HepG2 (cell line): Measurements from ENCODE around the gene PPM1K. TPM values are rescaled to one million over a fixed set of nuclear protein-coding genes. Genes with fewer than 3 reads are reported as not detected.

Experiments
- ATAC-seq: fragments of 200-7000 bp; cut with Tn5 transposase; 3 replicates; pipeline ENCODE4 v1.9.1; 2020; ENCODE audit warnings: mild to moderate bottlenecking, moderate library complexity
- BruUV-seq: library from RNA; stranded (reverse); fragments of 400-500 nt; replicated peaks from 2 replicates; lab custom pipeline; 2021; lab: Mats Ljungman, UMichigan
- CTCF ChIA-PET: fragments of 300-600 bp; formaldehyde crosslinking; extraction: SDS; loops from one replicate; lab custom pipeline; 2021; ENCODE audit warnings: low total read pairs, inconsistent platforms, low intra/inter-chr PET ratio; lab: Yijun Ruan, JAX
- POLR2A ChIA-PET: fragments of 350-600 bp; sonication (Branson Sonifier 250); formaldehyde crosslinking; loops from one replicate; lab custom pipeline; 2020; ENCODE audit warnings: antibody characterized with exemption, inconsistent platforms; lab: Yijun Ruan, JAX
- DNase-seq: peaks from one replicate; pipeline ENCODE4 v3.0.0-alpha.2; 2015; ENCODE audit warnings: low spot score
- FAIRE-seq: peaks from 3 replicates; lab custom pipeline; 2011; peaks lifted over from hg19 to GRCh38; lab: Jason Lieb, UNC
- H2AFZ ChIP-seq: one replicate; pipeline ENCODE4 v1.6.1; 2011; ENCODE audit warnings: low read length, inconsistent platforms
- H3K27ac ChIP-seq: fragments of 300-600 bp; 3 replicates; pipeline ENCODE4 v1.8.0; 2011; ENCODE audit warnings: mixed run types, mild to moderate bottlenecking, mixed read lengths, low read length, inconsistent platforms; ENCODE audit not compliant: insufficient read depth; ENCODE audit errors: extremely low read length
- H3K27me3 ChIP-seq, 2 experiments: fragments of 200-600 bp in 1 of 2; 2 replicates in 1 of 2; 3 replicates in 1 of 2; pipeline versions ENCODE4 v1.6.0 to v1.8.0; 2011; ENCODE audit warnings: low read length in 2 of 2, mild to moderate bottlenecking in 2 of 2, moderate library complexity in 2 of 2, inconsistent platforms in 1 of 2; ENCODE audit not compliant: insufficient read depth in 2 of 2, control insufficient read depth in 1 of 2
- H3K36me3 ChIP-seq, 2 experiments: fragments of 200-600 bp in 1 of 2; replicated peaks in 1 of 2; 2 replicates in 1 of 2; 3 replicates in 1 of 2; pipeline versions ENCODE4 v1.5.1 to v1.8.0; 2011; ENCODE audit warnings: low read length in 2 of 2, inconsistent platforms in 1 of 2; ENCODE audit not compliant: insufficient read depth in 2 of 2, control insufficient read depth in 1 of 2
- H3K4me1 ChIP-seq: 2 replicates; pipeline ENCODE4 v1.5.1; 2012; ENCODE audit warnings: low read length, inconsistent platforms; ENCODE audit not compliant: insufficient read depth
- H3K4me2 ChIP-seq: 2 replicates; pipeline ENCODE4 v1.6.0; 2011; ENCODE audit warnings: low read depth, low read length, inconsistent platforms
- H3K4me3 ChIP-seq, 3 experiments: fragments of 200-600 bp in 1 of 3; sonication (generic), shearing (Covaris generic) in 1 of 3; replicated peaks in 1 of 3; 2 replicates each; pipeline ENCODE4 v1.5.1; 2011 to 2016; ENCODE audit warnings: low read length in 3 of 3, inconsistent platforms in 2 of 3, low read depth in 2 of 3, mild to moderate bottlenecking in 2 of 3, control low read depth in 1 of 3, mixed read lengths in 1 of 3; ENCODE audit not compliant: insufficient read depth in 1 of 3
- H3K79me2 ChIP-seq: one replicate; pipeline ENCODE4 v1.6.1; 2011; ENCODE audit warnings: low read length, inconsistent platforms; ENCODE audit not compliant: insufficient read depth
- H3K9ac ChIP-seq: 2 replicates; pipeline ENCODE4 v1.6.0; 2011; ENCODE audit warnings: mild to moderate bottlenecking, low read depth, low read length, inconsistent platforms; ENCODE audit not compliant: insufficient read depth
- H3K9me3 ChIP-seq: 2 replicates; pipeline ENCODE4 v1.5.1; 2012; ENCODE audit warnings: mild to moderate bottlenecking, low read length
- H4K20me1 ChIP-seq: 2 replicates; pipeline ENCODE4 v1.6.0; 2011; ENCODE audit warnings: inconsistent platforms, mild to moderate bottlenecking, low read length, moderate library complexity; ENCODE audit not compliant: insufficient read depth
- EHMT2 ChIP-seq: fragments of 200-600 bp; sonication (generic); IDR thresholded peaks from 2 replicates; pipeline ENCODE4 v1.7.0; 2017; ENCODE audit warnings: antibody characterized with exemption, low read depth, low read length, borderline replicate concordance
- FOXK1 ChIP-seq: sonication (generic); formaldehyde crosslinking; IDR thresholded peaks from 2 replicates; pipeline ENCODE4 v1.4.0; 2020; ENCODE audit warnings: low read depth, missing genetic modification reagents, borderline replicate concordance
- HOXD1 ChIP-seq: sonication (generic); formaldehyde crosslinking; IDR thresholded peaks from 2 replicates; pipeline ENCODE4 v1.5.0; 2020; ENCODE audit warnings: missing genetic modification reagents
- NCOA5 ChIP-seq: sonication (generic); formaldehyde crosslinking; IDR thresholded peaks from 2 replicates; pipeline ENCODE4 v1.4.0; 2020; ENCODE audit warnings: missing genetic modification reagents
- PHF20 ChIP-seq: sonication (generic); formaldehyde crosslinking; IDR thresholded peaks from 2 replicates; pipeline ENCODE4 v1.5.0; 2020; ENCODE audit warnings: mild to moderate bottlenecking, missing genetic modification reagents
- POLR2AphosphoS5 ChIP-seq: IDR thresholded peaks from 2 replicates; pipeline ENCODE4 v1.6.1; 2012; ENCODE audit warnings: low read depth, low read length
- SIN3B ChIP-seq: fragments of 150-350 bp; IDR thresholded peaks from 2 replicates; pipeline ENCODE4 v1.6.1; 2014; ENCODE audit warnings: low read length
- THAP9 ChIP-seq: sonication (generic); formaldehyde crosslinking; IDR thresholded peaks from 2 replicates; pipeline ENCODE4; 2020; ENCODE audit warnings: missing genetic modification reagents, mild to moderate bottlenecking, borderline replicate concordance
- XBP1 ChIP-seq: sonication (generic); formaldehyde crosslinking; IDR thresholded peaks from 2 replicates; pipeline ENCODE4 v1.5.0; 2020; ENCODE audit warnings: missing genetic modification reagents
- ZFX ChIP-seq: sonication (generic); formaldehyde crosslinking; IDR thresholded peaks from 2 replicates; pipeline ENCODE4 v1.4.0; 2020; ENCODE audit warnings: mild to moderate bottlenecking, low read depth, missing genetic modification reagents, moderate library complexity
- ZNF12 ChIP-seq: sonication (generic); formaldehyde crosslinking; IDR thresholded peaks from 2 replicates; pipeline ENCODE4 v1.5.0; 2020; ENCODE audit warnings: missing genetic modification reagents
- ZNF225 ChIP-seq: sonication (generic); formaldehyde crosslinking; IDR thresholded peaks from 2 replicates; pipeline ENCODE4 v1.4.0; 2020; ENCODE audit warnings: mild to moderate bottlenecking, missing genetic modification reagents
- ZNF567 ChIP-seq: sonication (generic); formaldehyde crosslinking; IDR thresholded peaks from 2 replicates; pipeline ENCODE4 v1.8.1; 2023; ENCODE audit warnings: mild to moderate bottlenecking, missing genetic modification reagents, borderline replicate concordance
- ZNF781 ChIP-seq: sonication (generic); formaldehyde crosslinking; IDR thresholded peaks from 2 replicates; pipeline ENCODE4 v1.5.1; 2020; ENCODE audit warnings: borderline replicate concordance, mild to moderate bottlenecking, missing genetic modification reagents; ENCODE audit errors: not compliant biosample characterization
- ZUFSP ChIP-seq: sonication (generic); formaldehyde crosslinking; IDR thresholded peaks from 2 replicates; pipeline ENCODE4 v1.9.0; 2021; ENCODE audit warnings: missing genetic modification reagents, mild to moderate bottlenecking, borderline replicate concordance
- WGBS: methylation state at CpG from one replicate; pipeline ENCODE4 v1.1.6; 2017; ENCODE audit warnings: low lambda C conversion rate; 5-methylcytosine and 5-hydroxymethylcytosine counted together
- in situ Hi-C: cut with HindIII; loops from 2 replicates; pipeline ENCODE4 v1.10.0; 2017; ENCODE audit warnings: low pct_unique_long_range_greater_than_20kb; ENCODE audit not compliant: extremely low pct_ligation_motif_present
- intact Hi-C: fragments of 100-400 bp; cut with micrococcal nuclease; formaldehyde crosslinking; loops from one replicate; pipeline ENCODE4 v1.10.0; 2022; ENCODE audit not compliant: unreplicated experiment
- polyA plus RNA-seq, 8 experiments: library from polyadenylated mRNA; depleted of rRNA in 3 of 8; stranded (reverse) in 7 of 8; unstranded in 1 of 8; fragments of >200 nt; fragmentation: Illumina TruSeq in 4 of 8; extraction: Trizol in 4 of 8; gene quantifications; 2 replicates each; pipeline versions ENCODE4 v1.2.1 to v1.2.3, GENCODE V29; 2011 to 2016; ENCODE audit warnings: low read depth in 4 of 8, missing spikeins in 1 of 8, mixed read lengths in 1 of 8; ENCODE audit not compliant: insufficient read depth in 1 of 8
- total RNA-seq, 5 experiments: library from RNA; depleted of rRNA; stranded (reverse); fragments of >200 nt; fragmentation: Illumina TruSeq; extraction: Trizol; gene quantifications; 2 replicates each; pipeline ENCODE4 v1.2.3, GENCODE V29; 2016; ENCODE audit warnings: low read depth in 1 of 5
- TF ChIP-seq, protein P1 (sequence below): sonication (generic); formaldehyde crosslinking; IDR thresholded peaks from 2 replicates; pipeline ENCODE4 v1.4.0; 2020; ENCODE audit warnings: mild to moderate bottlenecking, missing genetic modification reagents
- TF ChIP-seq, protein P2 (sequence below): sonication (generic); formaldehyde crosslinking; IDR thresholded peaks from 2 replicates; pipeline ENCODE4 v1.4.0; 2020; ENCODE audit warnings: mild to moderate bottlenecking, missing genetic modification reagents

Gene PPM1K
- total and polyA plus RNA-seq, 2 of the 13 experiments (the other 11 are each of a cell fraction or from before 2014, with no cell fraction given): 11.9 to 17.8 TPM

DNA sequence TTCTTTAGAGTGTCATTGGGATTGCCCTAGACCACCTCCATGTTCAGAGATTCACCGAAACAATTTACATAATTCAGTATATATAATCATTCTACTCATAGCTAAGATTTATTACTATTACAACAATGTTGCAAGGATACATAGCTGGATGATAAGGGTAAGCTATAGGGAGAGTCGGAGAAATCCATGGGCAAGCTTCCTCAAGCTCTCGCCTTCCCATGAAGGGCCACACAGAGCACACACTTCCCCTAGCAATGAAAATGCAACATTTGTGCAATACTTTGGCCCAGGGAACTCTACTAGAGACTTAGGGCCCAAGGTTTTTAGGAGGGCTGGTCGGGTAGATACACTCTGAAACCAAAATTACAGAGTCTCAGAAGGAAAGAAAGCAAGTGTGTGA, 76.2 kb downstream of the PPM1K start:
- DNase-seq: no peak
- intact Hi-C loops: no loop called here
- Histone ChIP-seq H3K4me3 (no peak overlapping the region), H3K4me2 (no peak overlapping the region), H3K4me1 (peaks cover 14% of the 10 kb centered on the region), H3K9ac (no peak overlapping the region), H4K20me1 (no peaks in the 10 kb centered on the region), H3K9me3 (no peaks in the 10 kb centered on the region), H3K27ac (no peak overlapping the region), H2AFZ (no peak overlapping the region), H3K79me2 (no peaks in the 10 kb centered on the region), H3K27me3 (no peaks in the 10 kb centered on the region; a peak in 1 of 5 replicates), H3K36me3 (no peaks in the 10 kb centered on the region)
- TF ChIP-seq FOXK1 (CRISPR knock-in tag) (no peak), PHF20 (CRISPR knock-in tag) (no peak), ZUFSP (CRISPR knock-in tag) (no peak), NCOA5 (CRISPR knock-in tag) (no peak), SIN3B (no peak), ZNF567 (no peak), XBP1 (no peak), ZNF12 (CRISPR knock-in tag) (no peak), THAP9 (no peak), ZNF781 (CRISPR knock-in tag) (no peak), POLR2AphosphoS5 (no peak), HOXD1 (no peak), ZFX (CRISPR knock-in tag) (no peak), ZNF225 (CRISPR knock-in tag) (no peak), EHMT2 (no peak)
- TF ChIP-seq, protein P1, sequence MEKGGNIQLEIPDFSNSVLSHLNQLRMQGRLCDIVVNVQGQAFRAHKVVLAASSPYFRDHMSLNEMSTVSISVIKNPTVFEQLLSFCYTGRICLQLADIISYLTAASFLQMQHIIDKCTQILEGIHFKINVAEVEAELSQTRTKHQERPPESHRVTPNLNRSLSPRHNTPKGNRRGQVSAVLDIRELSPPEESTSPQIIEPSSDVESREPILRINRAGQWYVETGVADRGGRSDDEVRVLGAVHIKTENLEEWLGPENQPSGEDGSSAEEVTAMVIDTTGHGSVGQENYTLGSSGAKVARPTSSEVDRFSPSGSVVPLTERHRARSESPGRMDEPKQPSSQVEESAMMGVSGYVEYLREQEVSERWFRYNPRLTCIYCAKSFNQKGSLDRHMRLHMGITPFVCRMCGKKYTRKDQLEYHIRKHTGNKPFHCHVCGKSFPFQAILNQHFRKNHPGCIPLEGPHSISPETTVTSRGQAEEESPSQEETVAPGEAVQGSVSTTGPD (CRISPR knock-in tag): no peak
- TF ChIP-seq, protein P2, sequence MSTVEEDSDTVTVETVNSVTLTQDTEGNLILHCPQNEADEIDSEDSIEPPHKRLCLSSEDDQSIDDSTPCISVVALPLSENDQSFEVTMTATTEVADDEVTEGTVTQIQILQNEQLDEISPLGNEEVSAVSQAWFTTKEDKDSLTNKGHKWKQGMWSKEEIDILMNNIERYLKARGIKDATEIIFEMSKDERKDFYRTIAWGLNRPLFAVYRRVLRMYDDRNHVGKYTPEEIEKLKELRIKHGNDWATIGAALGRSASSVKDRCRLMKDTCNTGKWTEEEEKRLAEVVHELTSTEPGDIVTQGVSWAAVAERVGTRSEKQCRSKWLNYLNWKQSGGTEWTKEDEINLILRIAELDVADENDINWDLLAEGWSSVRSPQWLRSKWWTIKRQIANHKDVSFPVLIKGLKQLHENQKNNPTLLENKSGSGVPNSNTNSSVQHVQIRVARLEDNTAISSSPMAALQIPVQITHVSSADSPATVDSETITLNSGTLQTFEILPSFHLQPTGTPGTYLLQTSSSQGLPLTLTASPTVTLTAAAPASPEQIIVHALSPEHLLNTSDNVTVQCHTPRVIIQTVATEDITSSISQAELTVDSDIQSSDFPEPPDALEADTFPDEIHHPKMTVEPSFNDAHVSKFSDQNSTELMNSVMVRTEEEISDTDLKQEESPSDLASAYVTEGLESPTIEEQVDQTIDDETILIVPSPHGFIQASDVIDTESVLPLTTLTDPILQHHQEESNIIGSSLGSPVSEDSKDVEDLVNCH (CRISPR knock-in tag): no peak
- 55% methylated on average over 4 of the region's 4 CpGs for WGBS
- ATAC-seq: no peak
- no TSS peak for BruUV-seq
- CTCF ChIA-PET: no interaction called here
- POLR2A ChIA-PET: no interaction called here
- FAIRE-seq: no peak
- in situ Hi-C loops: no loop called here
